ENCODE measurements around the gene NAALAD2.
"Not testable (repeated sequence)": the region's sequence is repeated elsewhere in the genome, so short reads cannot be mapped to it uniquely, and the experiment has no call there.

- not testable (repeated sequence) for TF ChIP-seq CTCF (conservative IDR thresholded peaks at IDR 0.05; ENCODE audit: low read depth, low read length); EZH2 (IDR thresholded peaks at IDR 0.05; ENCODE audit: borderline replicate concordance, low read depth, low read length, poor library complexity, severe bottlenecking)
These were observed 39.1 kb upstream of the NAALAD2 start for GRCh38 chr11:90095230-90095924.
